LNCAP (cell line): ENCODE measurements around the gene FER1L5.

Source experiments
- CTCF ChIP-seq: fragments of 450-650 bp; IDR thresholded peaks from 2 replicates; pipeline ENCODE4 v1.5.1; 2017; ENCODE audit warnings: mild to moderate bottlenecking

FER1L5 gene

DNA sequence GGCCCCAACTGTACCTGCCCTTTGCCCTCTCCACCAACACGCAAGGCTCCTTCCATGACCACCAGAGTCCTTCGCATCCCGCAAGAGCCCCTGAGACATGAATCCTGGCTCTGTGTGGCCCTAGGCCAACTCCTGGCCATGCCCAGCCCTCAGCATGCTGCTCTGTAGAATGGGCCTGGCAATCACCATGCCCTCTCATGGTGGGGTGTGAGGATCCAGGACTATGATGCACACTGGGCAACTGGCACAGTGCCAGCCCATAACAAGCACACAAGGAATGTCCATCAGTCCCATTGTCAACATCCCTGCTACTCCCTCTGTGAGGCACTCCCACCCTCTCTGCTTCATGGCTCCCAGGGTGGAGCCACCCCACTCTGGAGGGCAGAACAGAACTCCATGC lies 44.7 kb downstream of the FER1L5 start:
- TF ChIP-seq CTCF: no peak

- TF ChIP-seq CTCF: no peak
Measured at GRCh38 chr2:96687711-96688640, 45.4 kb downstream of the FER1L5 start.

GRCh38 chr2:96688649-96689430 lies 46.3 kb downstream of the FER1L5 start:
- TF ChIP-seq CTCF: no peak

DNA sequence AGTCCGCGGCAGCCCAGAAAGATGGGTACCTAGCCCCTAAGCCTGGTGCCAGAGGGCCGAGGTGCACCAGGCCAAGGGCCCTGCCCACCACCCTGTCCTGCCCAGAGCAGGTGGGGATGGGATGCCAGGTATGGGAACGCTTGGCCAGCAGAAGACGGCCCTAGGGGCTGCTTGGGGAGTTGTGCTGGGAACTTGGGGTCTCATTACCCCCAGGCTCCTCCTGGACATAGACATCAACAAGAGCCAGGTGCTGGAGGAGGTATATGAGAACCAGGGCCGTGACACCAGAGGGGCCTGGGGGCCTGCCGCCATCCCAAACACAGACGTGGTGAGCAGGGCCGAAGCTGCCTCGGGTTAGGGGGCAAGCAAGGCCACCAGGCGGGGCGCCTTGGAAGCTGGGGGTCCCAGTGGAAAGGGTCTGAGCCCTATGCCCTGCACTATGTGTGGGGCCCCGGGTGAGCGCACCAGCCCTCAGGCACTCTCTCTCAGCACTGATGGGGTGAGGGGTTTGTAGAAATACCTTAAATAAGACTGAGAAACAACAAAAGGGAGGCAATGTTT lies 46.9 kb downstream of the FER1L5 start:
- no peak for TF ChIP-seq CTCF

DNA sequence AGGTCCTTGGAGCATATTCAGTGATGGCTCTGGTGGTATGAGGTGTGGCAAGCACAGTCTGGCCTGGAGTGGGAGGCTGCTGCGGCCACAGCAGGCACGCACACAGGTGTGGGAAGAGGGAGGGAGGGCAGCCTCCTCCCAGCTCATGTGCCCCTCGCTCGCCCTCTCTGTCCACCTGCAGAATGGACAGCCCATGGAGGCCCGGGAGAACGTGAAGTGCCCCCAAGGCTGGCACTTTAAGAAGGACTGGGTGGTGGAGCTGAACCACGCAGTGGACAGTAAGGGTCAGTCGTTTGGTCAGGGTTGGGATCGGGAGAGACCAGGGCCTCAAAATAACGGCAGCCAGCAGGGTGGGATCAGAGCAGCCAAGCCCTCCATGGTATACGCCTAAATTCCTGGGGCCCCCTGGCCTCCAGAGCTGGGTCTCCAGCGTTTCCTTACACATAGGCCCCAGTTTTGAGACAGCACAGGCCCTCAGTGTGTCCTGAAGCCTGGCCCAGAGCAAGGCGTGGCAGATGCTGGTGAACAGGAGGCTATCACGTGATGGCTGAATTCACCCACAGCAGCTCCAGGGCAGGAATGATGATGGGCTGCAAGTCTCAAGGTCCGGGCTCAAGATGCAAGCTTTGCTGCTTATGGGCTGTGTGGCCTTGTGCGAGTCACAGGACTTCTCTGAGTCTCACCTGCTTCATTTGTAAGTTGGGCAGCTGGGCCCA lies 47.9 kb downstream of the FER1L5 start:
- no peak for TF ChIP-seq CTCF

GRCh38 chr2:96691022-96691612 lies 48.6 kb downstream of the FER1L5 start:
- TF ChIP-seq CTCF: no peak
